ENCODE measurements around the gene ARFGEF3.
"Not testable (repeated sequence)": the region's sequence is repeated elsewhere in the genome, so short reads cannot be mapped to it uniquely, and the experiment has no call there.

The ARFGEF3 gene

GRCh38 chr6:138175596-138175995 is 13.9 kb downstream of the ARFGEF3 start:
- no peak for DNase-seq

- no peak for DNase-seq
These were observed 15.0 kb downstream of the ARFGEF3 start for GRCh38 chr6:138176652-138177232.

DNA sequence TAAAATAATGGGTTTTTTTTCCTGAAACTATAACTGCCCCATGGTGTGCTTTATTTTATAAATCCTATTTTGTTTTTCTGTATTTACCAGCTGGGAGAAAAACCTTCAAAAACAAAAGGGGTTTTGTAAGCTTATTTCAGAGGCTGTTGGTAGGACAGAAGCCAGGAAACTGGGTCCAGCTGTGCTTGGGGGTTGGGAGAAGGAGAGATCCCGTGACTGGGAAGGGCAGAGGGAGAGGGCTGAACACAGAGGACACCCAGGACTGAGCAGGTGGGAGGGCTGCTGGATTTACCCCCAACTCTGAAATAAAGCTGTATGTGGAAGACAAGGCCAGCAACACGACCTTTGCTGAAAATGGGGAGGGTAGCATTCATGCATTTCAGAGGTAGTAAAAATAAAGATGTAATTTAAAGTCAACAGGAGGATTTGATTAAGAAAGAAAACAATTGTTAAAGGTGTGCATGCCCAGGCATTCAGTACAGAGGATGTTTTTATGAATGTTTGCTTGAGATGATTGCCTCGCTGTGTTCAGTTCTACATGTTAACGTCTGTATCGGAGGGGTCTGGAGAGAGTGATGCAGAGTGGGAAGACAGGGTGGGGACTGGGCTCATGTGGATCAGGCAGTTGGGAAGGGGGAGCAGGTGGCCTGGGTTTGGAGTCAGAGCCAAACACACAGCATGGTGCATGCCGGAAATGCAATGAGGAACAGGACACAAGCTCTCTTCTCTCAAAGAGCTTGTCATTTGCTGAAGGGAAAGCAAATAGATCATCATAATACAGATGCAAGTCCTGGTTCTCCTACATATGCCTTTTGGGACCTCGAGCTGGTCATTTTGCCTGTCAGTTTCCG is 21.4 kb downstream of the ARFGEF3 start:
- no peak for DNase-seq

- DNase-seq = no peak
These were observed 22.0 kb downstream of the ARFGEF3 start for GRCh38 chr6:138183790-138184134.

GRCh38 chr6:138184230-138184629 is 22.5 kb downstream of the ARFGEF3 start:
- no peak for DNase-seq

GRCh38 chr6:138187156-138187555 is 25.4 kb downstream of the ARFGEF3 start:
- no peak for DNase-seq

DNA sequence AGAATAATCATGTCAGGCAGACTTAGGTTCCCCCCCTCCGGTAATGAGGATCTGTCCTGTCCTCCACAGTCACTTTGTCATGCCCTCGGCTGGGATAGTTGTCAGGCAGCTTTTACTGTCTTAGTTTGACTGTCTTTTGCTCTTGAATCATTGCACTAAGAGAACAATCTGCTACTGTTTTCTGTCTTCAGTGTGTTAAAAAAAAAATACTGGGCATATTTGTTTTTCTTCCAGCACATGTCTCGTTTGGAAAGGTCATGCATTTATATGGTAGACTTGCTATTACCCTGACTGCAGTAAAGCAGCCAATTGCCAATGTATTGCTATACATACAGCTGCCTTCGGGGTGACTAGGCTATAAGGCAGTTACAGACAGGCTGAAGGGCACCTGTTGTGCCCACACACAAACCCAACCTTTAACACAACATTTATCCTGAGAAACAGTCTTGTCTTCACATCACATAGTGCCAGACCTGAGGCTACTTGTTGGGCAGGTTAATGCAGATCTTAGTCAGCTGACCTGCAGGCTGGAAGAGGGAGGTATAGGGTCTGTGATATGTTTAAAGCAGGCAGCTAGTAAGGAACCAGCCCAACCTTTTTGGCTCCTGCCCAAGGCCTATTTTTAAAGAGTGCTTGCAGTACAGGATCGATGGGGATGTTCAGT is 26.7 kb downstream of the ARFGEF3 start:
- no peak for DNase-seq

- DNase-seq = no peak
These were observed 32.5 kb downstream of the ARFGEF3 start for GRCh38 chr6:138194287-138194686.

DNA sequence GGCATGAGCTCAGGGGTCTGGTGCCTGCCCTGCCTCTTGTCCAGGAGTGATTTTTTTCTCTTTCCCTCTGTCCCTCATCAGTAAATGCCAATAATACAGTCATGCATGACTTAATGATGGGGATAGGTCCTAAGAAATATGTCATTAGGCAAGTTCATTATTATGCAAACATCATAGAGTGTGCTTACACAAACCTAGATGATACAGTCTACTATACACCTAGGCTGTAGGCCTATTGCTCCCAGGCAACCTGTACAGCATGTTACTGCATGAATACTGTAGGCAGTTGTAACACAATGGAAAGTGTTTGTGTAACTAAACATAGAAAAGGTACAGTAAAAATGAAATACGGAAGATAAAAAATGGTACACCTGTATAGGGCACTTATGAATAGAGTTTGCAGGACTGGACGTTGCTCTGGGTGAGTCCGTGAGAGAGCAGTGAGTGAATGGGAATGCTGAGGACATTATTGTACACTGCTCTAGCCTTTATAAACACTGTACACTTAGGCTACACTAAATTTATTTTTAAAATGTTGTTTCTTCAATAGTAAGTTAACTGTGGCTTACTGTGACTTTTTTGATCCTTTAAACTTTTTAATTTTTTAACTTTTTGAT is 34.5 kb downstream of the ARFGEF3 start:
- DNase-seq = no peak

GRCh38 chr6:138197570-138197969 is 35.8 kb downstream of the ARFGEF3 start:
- DNase-seq = no peak

GRCh38 chr6:138198430-138199091 is 36.8 kb downstream of the ARFGEF3 start:
- DNase-seq = no peak

DNA sequence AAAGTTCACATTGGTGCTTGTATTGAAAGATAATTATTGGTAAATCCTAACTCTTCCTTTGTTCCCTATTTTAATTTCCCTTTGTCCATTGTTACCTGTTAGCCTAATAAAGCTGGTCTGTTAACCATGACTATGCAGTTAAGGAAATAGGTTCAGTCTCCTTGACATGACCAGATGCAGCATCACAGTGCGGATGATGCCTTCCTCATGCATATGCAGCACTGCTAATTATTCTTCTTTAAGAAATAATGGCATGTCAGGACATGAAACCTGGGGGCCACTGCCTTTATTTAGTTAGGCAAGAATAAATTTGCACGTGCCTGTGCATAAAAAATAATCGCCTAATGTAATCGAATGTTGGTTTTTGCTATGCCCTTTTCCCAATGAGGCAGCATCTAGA is 40.1 kb downstream of the ARFGEF3 start:
- no peak for DNase-seq

DNA sequence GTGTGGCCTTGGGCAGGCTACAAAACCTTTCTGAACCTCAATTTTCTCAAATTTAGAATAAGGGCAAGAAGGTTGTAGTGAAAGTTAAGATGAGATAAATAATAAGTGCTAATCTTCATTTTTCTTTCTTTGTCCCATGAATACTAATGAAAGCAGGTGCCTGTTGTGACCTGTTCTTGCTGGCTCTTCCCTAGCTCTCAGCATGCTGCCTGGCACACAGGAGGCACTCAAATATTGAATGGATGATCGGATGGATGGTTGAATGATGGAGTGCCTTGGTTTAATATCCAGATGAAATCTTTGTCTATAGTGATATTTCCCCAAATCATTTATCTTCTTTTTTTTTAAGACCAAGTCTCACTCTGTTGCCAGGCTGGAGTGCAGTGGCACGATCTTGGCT is 41.6 kb downstream of the ARFGEF3 start:
- no peak for DNase-seq

GRCh38 chr6:138204303-138204702 is 42.6 kb downstream of the ARFGEF3 start:
- no peak for DNase-seq

GRCh38 chr6:138204792-138205384 is 43.1 kb downstream of the ARFGEF3 start:
- DNase-seq = no peak

DNA sequence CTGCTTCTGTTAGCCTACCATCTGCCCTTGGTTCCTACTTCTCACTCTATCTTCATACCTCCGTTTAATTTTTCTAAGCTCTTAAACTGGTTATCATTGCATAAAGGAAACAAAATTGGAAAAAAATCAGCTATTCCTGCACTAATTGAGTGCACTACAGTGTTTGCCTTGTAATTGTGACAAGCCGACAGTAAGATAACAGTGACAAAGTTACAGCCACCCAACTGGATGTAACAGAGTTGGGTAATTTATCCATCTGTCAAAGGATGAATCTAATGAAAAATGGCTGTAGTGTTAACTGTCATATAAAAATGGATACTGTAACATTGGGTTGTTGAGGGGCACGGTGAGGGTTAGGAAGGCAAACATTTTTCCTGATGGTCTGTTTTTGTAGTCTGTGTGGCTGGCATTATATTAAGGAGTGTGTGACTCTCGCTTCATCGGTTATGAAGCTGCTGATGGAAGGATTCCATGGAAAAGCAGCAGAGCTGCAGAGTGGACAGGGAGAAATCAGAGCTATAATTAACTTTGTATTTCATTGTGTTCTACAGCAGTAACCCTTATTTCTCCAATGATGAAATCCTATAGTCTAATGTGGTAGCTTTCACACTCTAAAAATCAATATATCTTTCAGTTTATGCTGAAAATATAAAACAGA is 43.8 kb downstream of the ARFGEF3 start:
- DNase-seq = no peak

DNA sequence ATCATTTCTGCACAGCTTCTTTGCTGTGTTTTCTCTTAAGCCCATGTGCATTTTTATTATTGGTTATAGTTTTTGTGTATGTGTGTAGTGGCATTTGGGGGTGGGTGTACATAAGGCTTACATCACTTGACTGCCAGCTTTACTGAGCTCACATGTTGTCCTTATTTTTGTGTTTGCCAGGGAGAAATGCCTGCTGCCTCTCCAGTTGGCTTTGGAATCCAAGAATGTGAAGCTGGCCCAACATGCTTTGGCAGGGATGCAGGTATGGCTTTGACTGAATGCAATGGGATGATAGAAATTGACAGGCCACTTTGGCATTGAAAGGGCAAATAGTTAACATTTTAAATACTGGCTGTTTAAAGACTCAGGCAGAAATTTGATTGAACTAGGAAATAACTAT is 45.1 kb downstream of the ARFGEF3 start:
- no peak for DNase-seq

- DNase-seq = no peak
These were observed 49.4 kb downstream of the ARFGEF3 start for GRCh38 chr6:138211048-138211581.

- DNase-seq = no peak
These were observed 49.9 kb downstream of the ARFGEF3 start for GRCh38 chr6:138211601-138212000.

GRCh38 chr6:138212530-138212929 is 50.8 kb downstream of the ARFGEF3 start:
- not testable (repeated sequence) for DNase-seq

DNA sequence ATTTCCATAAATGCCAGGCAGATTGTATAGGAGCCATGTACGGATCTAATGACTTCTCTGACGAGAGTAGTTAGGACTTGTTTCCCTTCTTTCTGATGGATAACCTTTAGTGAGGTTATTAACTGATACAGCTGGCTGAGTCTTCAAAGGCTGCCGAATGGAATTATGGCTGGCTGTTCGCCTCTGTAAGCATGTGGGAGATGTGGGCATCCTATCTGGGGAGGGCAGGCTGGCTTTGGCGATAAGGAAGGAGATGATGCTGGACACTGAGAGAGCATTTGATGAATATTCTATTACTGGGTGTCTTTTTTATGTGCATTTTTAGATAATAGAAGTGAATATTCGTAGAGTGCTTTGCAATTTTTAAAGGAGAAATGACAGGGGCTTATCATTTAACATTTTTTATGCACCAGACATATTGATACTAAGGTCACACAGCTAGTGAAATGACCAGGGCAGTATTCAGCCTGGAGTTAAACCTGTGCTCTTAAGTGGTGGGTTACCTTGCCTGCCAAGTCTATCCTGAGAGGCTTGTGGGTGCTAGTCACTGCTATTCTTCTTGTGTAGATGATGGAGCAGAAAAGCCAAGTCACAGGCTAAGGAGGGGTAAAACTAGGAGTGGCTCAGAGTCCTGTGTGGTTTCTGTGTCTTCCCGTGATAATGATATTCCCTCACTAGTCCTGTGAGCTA is 53.5 kb downstream of the ARFGEF3 start:
- no peak for DNase-seq
